ENCODE data around the gene CTNNA1.

GRCh38 chr5:138936225-138936967, 183.2 kb downstream of the CTNNA1 start:
- TF ChIP-seq ELK4 (IDR thresholded peaks at IDR 0.05; ENCODE audit: borderline replicate concordance, low read depth, low read length) = no peak
- TF ChIP-seq ZBTB26 (tag by site-specific recombination; optimal IDR thresholded peaks at IDR 0.05) = no peak

Data from HEK293 (cell line).